ENCODE data around the gene ARHGAP26. TPM values are rescaled to one million over a fixed set of nuclear protein-coding genes. Genes with fewer than 3 reads are reported as not detected.

Gene ARHGAP26
- total RNA-seq, 2 donors from 2014 or later: 21.3 to 22.7 TPM

- H3K4me1 Mint-ChIP-seq: peaks cover 23% of the 10 kb centered on the region
- DNase-seq (peak in 1 of 3 donors; percentile 16), ATAC-seq (peak; percentile 80)
- peak overlapping the region; percentile 43 for H3K27ac Mint-ChIP-seq
- no peaks in the 10 kb centered on the region for H3K27me3 Mint-ChIP-seq
- no peak overlapping the region for H3K4me3 Mint-ChIP-seq
- peaks cover 3% of the 10 kb centered on the region for H3K36me3 Mint-ChIP-seq (ENCODE audit: low read depth)
- no peaks in the 10 kb centered on the region for H3K9me3 ChIP-seq (ENCODE audit: control insufficient read depth, low read length, poor library complexity, severe bottlenecking)
Measured at GRCh38 chr5:142866563-142867275, 96.5 kb downstream of the ARHGAP26 start.

DNA sequence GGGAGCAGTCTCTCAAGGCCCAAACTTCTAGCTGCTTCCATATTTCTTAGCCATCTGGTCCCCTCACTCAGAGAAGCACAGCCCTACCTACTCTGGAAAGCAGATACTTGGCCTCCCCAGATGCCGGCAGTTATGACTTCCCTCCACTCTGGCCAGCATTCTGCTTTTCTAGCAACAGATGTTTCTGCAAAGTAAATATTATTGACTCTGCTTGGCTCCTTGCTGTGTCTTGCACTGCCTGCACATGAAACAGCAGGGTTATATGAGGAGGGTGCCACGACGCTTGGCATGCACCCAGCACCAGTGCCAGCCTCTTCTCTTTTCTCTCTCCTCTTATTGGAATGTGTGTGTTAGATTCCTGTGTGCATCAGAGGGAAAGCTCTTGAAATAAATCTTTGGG is 99.7 kb downstream of the ARHGAP26 start:
- H3K36me3 Mint-ChIP-seq (ENCODE audit: low read depth): peaks cover 3% of the 10 kb centered on the region
- no peaks in the 10 kb centered on the region for H3K9me3 ChIP-seq (ENCODE audit: control insufficient read depth, low read length, poor library complexity, severe bottlenecking)
- DNase-seq (no peak), ATAC-seq (no peak)
- H3K4me1 Mint-ChIP-seq: peaks cover 14% of the 10 kb centered on the region
- H3K27me3 Mint-ChIP-seq: no peaks in the 10 kb centered on the region
- H3K4me3 Mint-ChIP-seq: no peak overlapping the region
- peak overlapping the region; percentile 11 for H3K27ac Mint-ChIP-seq

- Mint-ChIP-seq H3K36me3 (ENCODE audit: low read depth) (peaks cover 3% of the 10 kb centered on the region), H3K27ac (no peak overlapping the region), H3K4me3 (no peak overlapping the region), H3K4me1 (peaks cover 12% of the 10 kb centered on the region), H3K27me3 (no peaks in the 10 kb centered on the region)
- no peak for DNase-seq
- H3K9me3 ChIP-seq (ENCODE audit: control insufficient read depth, low read length, poor library complexity, severe bottlenecking): no peaks in the 10 kb centered on the region
- ATAC-seq: no peak
Measured at GRCh38 chr5:142870532-142871362, 100.6 kb downstream of the ARHGAP26 start.

- no peaks in the 10 kb centered on the region for H3K9me3 ChIP-seq (ENCODE audit: control insufficient read depth, low read length, poor library complexity, severe bottlenecking)
- Mint-ChIP-seq H3K27ac (no peak overlapping the region), H3K36me3 (ENCODE audit: low read depth) (peaks cover 3% of the 10 kb centered on the region), H3K4me1 (peaks cover 12% of the 10 kb centered on the region), H3K4me3 (no peak overlapping the region), H3K27me3 (no peaks in the 10 kb centered on the region)
- ATAC-seq: no peak
- DNase-seq: no peak
Measured at GRCh38 chr5:142871363-142872193, 101.4 kb downstream of the ARHGAP26 start.

DNA sequence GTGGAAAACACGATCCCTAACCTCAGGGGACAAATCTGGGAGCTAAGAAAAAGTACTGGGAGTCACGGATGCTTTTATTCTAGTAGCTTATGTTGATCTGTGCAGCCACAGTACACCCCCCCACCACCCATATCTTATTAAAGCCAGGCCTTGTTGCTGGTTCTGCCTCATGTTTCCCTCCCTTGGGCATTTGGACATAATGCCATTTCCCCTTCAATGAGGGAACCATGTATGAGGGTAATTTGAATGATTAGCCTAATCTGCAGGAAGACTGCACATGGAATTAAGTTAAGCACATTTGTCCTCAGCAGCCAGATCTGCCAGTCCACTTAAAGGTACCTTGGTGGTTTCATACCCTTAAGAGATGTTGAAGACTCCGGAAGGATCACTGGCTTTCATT is 102.0 kb downstream of the ARHGAP26 start:
- DNase-seq (no peak), ATAC-seq (no peak)
- Mint-ChIP-seq H3K36me3 (ENCODE audit: low read depth) (peaks cover 3% of the 10 kb centered on the region), H3K27me3 (no peaks in the 10 kb centered on the region), H3K4me1 (peaks cover 6% of the 10 kb centered on the region), H3K4me3 (no peak overlapping the region), H3K27ac (no peak overlapping the region)
- H3K9me3 ChIP-seq (ENCODE audit: control insufficient read depth, low read length, poor library complexity, severe bottlenecking): no peaks in the 10 kb centered on the region

GRCh38 chr5:142872795-142873194 is 102.6 kb downstream of the ARHGAP26 start:
- ATAC-seq (no peak), DNase-seq (no peak)
- no peak overlapping the region for H3K4me3 Mint-ChIP-seq
- no peaks in the 10 kb centered on the region for H3K9me3 ChIP-seq (ENCODE audit: control insufficient read depth, low read length, poor library complexity, severe bottlenecking)
- no peaks in the 10 kb centered on the region for H3K27me3 Mint-ChIP-seq
- peaks cover 3% of the 10 kb centered on the region for H3K36me3 Mint-ChIP-seq (ENCODE audit: low read depth)
- H3K27ac Mint-ChIP-seq: no peak overlapping the region
- H3K4me1 Mint-ChIP-seq: peaks cover 6% of the 10 kb centered on the region

DNA sequence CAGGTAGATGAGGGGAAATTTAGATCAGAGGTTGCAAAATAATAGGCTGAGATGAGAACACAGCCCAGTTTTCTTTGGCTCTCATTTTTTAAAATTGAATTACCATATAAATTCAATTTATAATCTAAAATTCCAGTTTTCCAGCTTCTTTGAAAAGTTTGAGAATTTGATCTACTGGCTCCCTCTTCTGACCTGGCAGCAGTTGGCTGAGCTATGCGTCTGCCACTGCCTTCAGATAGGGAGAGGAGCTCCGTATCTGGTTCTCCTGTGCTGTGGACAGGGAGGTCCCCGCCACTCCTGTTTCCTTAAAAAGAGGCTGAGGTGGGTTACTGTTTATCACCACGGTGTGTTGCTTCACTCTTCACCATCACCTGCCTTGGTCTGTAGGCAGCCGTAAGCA is 103.7 kb downstream of the ARHGAP26 start:
- H3K27me3 Mint-ChIP-seq: no peaks in the 10 kb centered on the region
- ATAC-seq (no peak), DNase-seq (no peak)
- no peaks in the 10 kb centered on the region for H3K36me3 Mint-ChIP-seq (ENCODE audit: low read depth)
- H3K4me3 Mint-ChIP-seq: no peak overlapping the region
- H3K9me3 ChIP-seq (ENCODE audit: control insufficient read depth, low read length, poor library complexity, severe bottlenecking): no peaks in the 10 kb centered on the region
- H3K4me1 Mint-ChIP-seq: peaks cover 4% of the 10 kb centered on the region
- no peak overlapping the region for H3K27ac Mint-ChIP-seq

- Mint-ChIP-seq H3K27ac (no peak overlapping the region), H3K36me3 (ENCODE audit: low read depth) (no peaks in the 10 kb centered on the region), H3K4me1 (peaks cover 4% of the 10 kb centered on the region), H3K4me3 (no peak overlapping the region), H3K27me3 (no peaks in the 10 kb centered on the region)
- no peaks in the 10 kb centered on the region for H3K9me3 ChIP-seq (ENCODE audit: control insufficient read depth, low read length, poor library complexity, severe bottlenecking)
- DNase-seq (no peak), ATAC-seq (no peak)
Measured at GRCh38 chr5:142874540-142874939, 104.4 kb downstream of the ARHGAP26 start.

DNA sequence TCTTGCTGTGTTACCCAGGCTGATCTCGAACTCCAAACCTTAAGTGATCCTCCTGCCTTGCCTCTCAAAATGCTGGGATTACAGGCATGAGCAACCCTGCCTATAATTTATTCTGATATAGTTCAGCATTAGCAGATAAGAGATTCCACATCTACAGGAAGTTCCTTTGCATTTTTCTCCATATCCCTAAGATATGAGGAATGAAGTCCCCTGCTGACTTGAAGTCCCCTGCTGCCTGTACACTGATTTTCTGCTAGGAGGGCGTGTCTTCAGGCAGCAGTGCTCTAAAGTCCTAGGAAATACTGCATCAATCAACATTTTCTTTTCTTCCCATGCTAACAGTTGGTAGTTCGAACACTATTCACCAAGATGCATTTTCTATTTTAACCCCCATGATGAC is 105.8 kb downstream of the ARHGAP26 start:
- H3K27me3 Mint-ChIP-seq: no peaks in the 10 kb centered on the region
- ATAC-seq (no peak), DNase-seq (no peak)

DNA sequence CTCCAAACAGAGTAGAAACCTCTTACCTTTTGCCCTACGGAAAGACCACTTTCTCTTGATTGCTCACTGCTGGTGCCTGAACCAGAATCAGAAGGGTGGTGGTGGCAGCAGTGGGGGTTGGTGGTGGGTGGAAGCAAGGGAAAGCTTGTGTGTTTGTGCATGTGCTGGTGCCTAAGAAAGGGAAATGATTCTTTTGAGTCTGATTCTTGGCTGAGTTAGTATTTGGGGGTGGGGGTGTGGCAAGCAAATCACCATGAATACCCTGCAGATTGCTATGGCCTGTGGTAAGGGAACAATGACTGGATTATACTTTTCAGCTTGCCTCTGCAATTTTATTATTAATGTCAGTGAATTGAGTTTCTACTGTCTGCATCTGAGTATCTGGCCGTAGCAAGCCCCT is 106.6 kb downstream of the ARHGAP26 start:
- H3K27ac Mint-ChIP-seq: no peak overlapping the region
- ATAC-seq (no peak), DNase-seq (no peak)
- no peaks in the 10 kb centered on the region for H3K36me3 Mint-ChIP-seq (ENCODE audit: low read depth)
- H3K27me3 Mint-ChIP-seq: no peaks in the 10 kb centered on the region
- peaks cover 4% of the 10 kb centered on the region for H3K4me1 Mint-ChIP-seq
- H3K9me3 ChIP-seq (ENCODE audit: control insufficient read depth, low read length, poor library complexity, severe bottlenecking): no peaks in the 10 kb centered on the region
- H3K4me3 Mint-ChIP-seq: no peak overlapping the region

More for the DNA sequence above, 105.8 kb downstream of the ARHGAP26 start:
- no peak overlapping the region for H3K27ac Mint-ChIP-seq
- H3K36me3 Mint-ChIP-seq (ENCODE audit: low read depth): no peaks in the 10 kb centered on the region
- H3K4me1 Mint-ChIP-seq: peaks cover 4% of the 10 kb centered on the region
- H3K4me3 Mint-ChIP-seq: no peak overlapping the region
- H3K9me3 ChIP-seq (ENCODE audit: control insufficient read depth, low read length, poor library complexity, severe bottlenecking): no peaks in the 10 kb centered on the region

DNA sequence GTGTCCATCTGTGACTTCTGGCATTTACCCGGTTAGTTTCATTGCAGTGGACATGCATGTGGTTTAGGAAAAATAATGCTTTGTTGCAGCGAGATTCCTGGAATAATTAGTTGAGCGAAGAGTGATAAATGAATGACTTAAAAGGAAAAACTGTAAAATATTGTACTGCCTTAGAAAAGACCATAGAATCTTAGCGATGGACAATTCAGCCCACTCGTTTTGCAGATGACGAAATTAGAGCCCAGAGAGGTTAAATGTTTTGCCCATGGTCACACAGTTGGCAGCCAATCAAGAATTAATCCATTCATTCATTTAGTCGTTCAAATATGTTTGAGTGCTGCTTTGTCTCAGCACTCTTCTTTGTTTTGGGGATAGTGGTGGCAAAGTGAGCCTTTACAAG is 107.9 kb downstream of the ARHGAP26 start:
- peaks cover 2% of the 10 kb centered on the region for H3K36me3 Mint-ChIP-seq (ENCODE audit: low read depth)
- ATAC-seq (no peak), DNase-seq (no peak)
- H3K4me1 Mint-ChIP-seq: peaks cover 4% of the 10 kb centered on the region
- H3K27ac Mint-ChIP-seq: no peak overlapping the region
- no peaks in the 10 kb centered on the region for H3K9me3 ChIP-seq (ENCODE audit: control insufficient read depth, low read length, poor library complexity, severe bottlenecking)
- no peak overlapping the region for H3K4me3 Mint-ChIP-seq
- H3K27me3 Mint-ChIP-seq: no peaks in the 10 kb centered on the region

DNA sequence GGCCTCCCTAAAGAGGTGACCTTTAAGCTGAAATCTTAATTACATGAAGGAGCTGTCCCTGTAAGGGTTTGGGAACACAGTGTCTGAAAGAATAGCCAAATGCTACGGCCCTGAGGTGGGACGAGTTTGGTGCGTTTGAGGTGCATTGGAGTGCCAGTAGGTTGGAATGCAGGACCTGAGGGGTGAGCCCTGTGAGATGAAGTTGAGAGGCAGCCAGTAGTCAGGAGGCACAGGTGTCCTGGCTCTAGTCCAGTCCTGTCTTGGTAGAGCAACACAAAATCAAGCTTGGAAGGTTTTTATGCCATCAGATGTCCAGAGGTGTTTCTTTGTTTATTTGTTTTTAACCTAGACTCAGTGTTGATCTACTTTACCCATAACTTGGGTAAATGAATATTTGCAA is 108.5 kb downstream of the ARHGAP26 start:
- ATAC-seq (no peak), DNase-seq (no peak)
- no peaks in the 10 kb centered on the region for H3K27me3 Mint-ChIP-seq
- H3K4me1 Mint-ChIP-seq: peaks cover 4% of the 10 kb centered on the region
- H3K27ac Mint-ChIP-seq: no peak overlapping the region
- no peaks in the 10 kb centered on the region for H3K9me3 ChIP-seq (ENCODE audit: control insufficient read depth, low read length, poor library complexity, severe bottlenecking)
- H3K36me3 Mint-ChIP-seq (ENCODE audit: low read depth): peaks cover 2% of the 10 kb centered on the region
- H3K4me3 Mint-ChIP-seq: no peak overlapping the region
